Thymus (tissue), 11 donors: Measurements from ENCODE around the gene TMEM88. TPM values are rescaled to one million over a fixed set of nuclear protein-coding genes. Genes with fewer than 3 reads are reported as not detected.

Experiments used
- DNase-seq, 9 donors: peaks; one replicate each; pipeline ENCODE4 v3.0.0-alpha.2; 2013; ENCODE audit warnings: low spot score in 9 of 9, low read depth in 6 of 9, missing footprints in 1 of 9
- H3K27ac ChIP-seq, 2 donors: one replicate each; pipeline ENCODE4 v1.5.1; 2013; ENCODE audit warnings: control low read depth in 1 of 2, low read depth in 1 of 2, low read length in 1 of 2, mild to moderate bottlenecking in 1 of 2, moderate library complexity in 1 of 2
- H3K27me3 ChIP-seq, 2 donors: one replicate each; pipeline ENCODE4 v1.5.1; 2013; ENCODE audit warnings: low read length in 1 of 2; ENCODE audit not compliant: control insufficient read depth in 2 of 2, insufficient read depth in 1 of 2
- H3K36me3 ChIP-seq, 2 donors: one replicate each; pipeline ENCODE4 v1.5.1; 2013; ENCODE audit warnings: low read length in 1 of 2, mild to moderate bottlenecking in 1 of 2, moderate library complexity in 1 of 2; ENCODE audit not compliant: control insufficient read depth in 2 of 2, insufficient read depth in 2 of 2
- H3K4me1 ChIP-seq, 2 donors: one replicate each; pipeline ENCODE4 v1.5.1; 2013; ENCODE audit warnings: low read length in 2 of 2; ENCODE audit not compliant: control insufficient read depth in 2 of 2, insufficient read depth in 2 of 2
- H3K4me3 ChIP-seq, 2 donors: one replicate each; pipeline ENCODE4 v1.5.1; 2013; ENCODE audit warnings: low read length in 2 of 2, control low read depth in 1 of 2, mild to moderate bottlenecking in 1 of 2
- H3K9me3 ChIP-seq, 2 donors: one replicate each; pipeline ENCODE4 v1.5.1; 2013; ENCODE audit warnings: low read length in 1 of 2, mild to moderate bottlenecking in 1 of 2; ENCODE audit not compliant: control insufficient read depth in 2 of 2, insufficient read depth in 1 of 2
- WGBS: extraction: QIAGEN DNeasy Blood & Tissue Kit; methylation state at CpG from one replicate; pipeline ENCODE4 v1.1.7; 2013; 5-methylcytosine and 5-hydroxymethylcytosine counted together
- polyA plus RNA-seq: library from polyadenylated mRNA; stranded (reverse); fragments of 200-250 nt; gene quantifications from one replicate; pipeline ENCODE4 v1.2.3, GENCODE V29; 2013
- total RNA-seq: library from RNA; stranded (reverse); fragments of 120-200 nt; gene quantifications from one replicate; pipeline ENCODE4 v1.2.4, GENCODE V29; 2013
- donor health status: healthy.

Gene TMEM88
- total and polyA plus RNA-seq, 2 donors, result 1.6 to 29.1 TPM

DNA sequence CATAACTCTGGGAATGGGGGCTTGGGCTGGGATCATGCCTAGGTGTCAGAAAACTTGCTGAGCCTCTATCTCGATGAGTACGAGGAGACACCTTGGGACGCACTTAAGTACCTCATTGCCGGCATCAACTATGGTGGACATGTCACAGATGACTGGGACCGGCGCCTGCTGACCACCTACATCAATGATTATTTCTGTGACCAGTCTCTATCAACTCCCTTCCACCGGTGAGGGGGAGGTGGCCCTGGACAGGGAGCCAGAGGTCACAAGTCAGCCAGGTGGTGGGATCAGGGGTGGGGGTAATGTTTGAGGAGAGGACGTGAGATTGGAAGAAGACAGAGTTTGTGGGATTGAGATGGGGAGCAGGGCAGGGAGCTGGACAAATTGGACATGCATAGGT is 24.2 kb upstream of the TMEM88 start:
- no peaks in the 10 kb centered on the region for H3K9me3 ChIP-seq
- 95% methylated on average over 8 of the region's 8 CpGs for WGBS

DNA sequence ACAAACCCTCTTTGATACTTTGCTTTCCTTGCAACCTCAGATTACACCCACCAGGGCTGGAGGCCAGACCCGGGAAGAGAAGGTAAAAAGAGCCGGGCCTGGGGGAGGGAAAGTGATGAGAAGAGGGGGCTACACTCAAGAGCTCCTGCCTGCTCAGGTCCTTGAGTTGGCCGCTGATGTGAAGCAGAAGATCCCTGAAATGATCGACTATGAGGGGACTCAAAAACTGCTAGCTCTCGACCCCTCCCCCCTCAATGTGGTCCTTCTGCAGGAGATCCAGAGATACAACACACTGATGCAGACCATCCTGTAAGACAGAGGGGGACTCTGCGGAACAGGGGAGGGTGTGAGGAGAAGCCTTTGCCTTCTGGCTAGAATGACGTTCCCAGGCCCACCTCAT is 23.6 kb upstream of the TMEM88 start:
- no peaks in the 10 kb centered on the region for H3K36me3 ChIP-seq
- H3K27me3 ChIP-seq, result peaks cover 0 to 2% of the 10 kb centered on the region in 2 donors
- H3K4me1 ChIP-seq, result peaks cover 3 to 27% of the 10 kb centered on the region in 2 donors
- no peaks in the 10 kb centered on the region for H3K9me3 ChIP-seq
- WGBS, result 94% methylated on average over 7 of the region's 7 CpGs
- no peak overlapping the region for H3K27ac ChIP-seq
- H3K4me3 ChIP-seq, result no peak overlapping the region
- DNase-seq, result no peak

More for the DNA sequence above, 24.2 kb upstream of the TMEM88 start:
- Histone ChIP-seq H3K27me3 (peaks cover 0 to 2% of the 10 kb centered on the region in 2 donors), H3K4me3 (no peak overlapping the region), H3K36me3 (no peaks in the 10 kb centered on the region), H3K4me1 (peaks cover 3 to 23% of the 10 kb centered on the region in 2 donors), H3K27ac (no peak overlapping the region)
- no peak for DNase-seq

DNA sequence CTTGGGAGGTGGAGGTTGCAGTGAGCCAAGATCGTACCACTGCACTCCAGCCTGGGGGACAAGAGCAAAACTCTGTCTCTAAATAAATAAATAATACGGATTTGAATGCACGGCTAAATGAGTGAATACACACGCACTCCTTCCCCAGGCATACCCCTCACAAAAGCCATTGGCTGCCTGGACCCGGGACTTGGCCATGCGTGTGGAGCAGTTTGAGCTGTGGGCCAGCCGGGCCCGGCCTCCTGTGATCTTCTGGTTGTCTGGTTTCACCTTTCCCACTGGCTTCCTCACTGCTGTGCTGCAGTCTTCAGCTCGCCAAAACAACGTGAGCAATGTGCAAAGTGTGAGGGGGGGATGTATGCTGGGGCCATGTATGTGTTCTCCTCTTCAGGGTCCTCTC is 22.4 kb upstream of the TMEM88 start:
- Histone ChIP-seq H3K9me3 (no peaks in the 10 kb centered on the region), H3K4me3 (no peak overlapping the region), H3K27ac (no peak overlapping the region), H3K4me1 (peaks cover 10 to 39% of the 10 kb centered on the region in 2 donors), H3K27me3 (peaks cover 0 to 2% of the 10 kb centered on the region in 2 donors), H3K36me3 (no peaks in the 10 kb centered on the region)
- no peak for DNase-seq
- WGBS, result 93% methylated on average over 10 of the region's 10 CpGs

DNA sequence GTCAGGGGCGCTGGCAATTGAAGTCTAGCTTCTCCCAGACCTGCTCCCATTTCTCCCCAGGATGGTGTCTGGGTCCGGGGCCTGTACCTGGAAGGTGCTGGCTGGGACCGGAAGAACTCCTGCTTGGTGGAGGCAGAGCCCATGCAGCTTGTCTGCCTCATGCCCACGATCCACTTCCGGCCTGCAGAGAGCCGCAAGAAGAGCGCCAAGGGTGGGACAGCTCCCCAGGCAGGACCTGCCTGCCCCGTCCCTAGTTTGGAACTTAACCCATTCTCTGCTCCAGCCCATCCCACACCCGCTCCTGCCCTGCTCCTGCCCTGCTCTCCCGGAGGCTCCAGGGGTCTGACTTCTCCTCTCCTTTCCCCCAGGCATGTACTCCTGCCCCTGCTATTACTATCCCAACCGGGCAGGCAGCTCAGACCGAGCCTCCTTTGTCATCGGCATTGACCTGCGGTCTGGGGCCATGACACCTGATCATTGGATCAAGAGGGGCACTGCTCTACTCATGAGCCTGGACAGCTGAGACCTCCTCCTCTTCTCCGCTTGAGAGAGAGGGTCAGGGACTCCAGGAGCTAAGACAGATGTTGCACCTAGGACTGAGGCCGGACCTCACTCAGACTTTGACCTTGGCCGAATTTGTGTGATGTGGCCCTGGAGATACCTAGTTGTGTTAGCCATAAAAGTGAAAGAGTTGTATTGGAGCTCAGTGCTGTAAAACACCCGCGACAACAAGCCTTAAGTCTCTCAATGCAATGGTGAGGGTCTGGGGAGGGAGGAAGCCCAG is 21.7 kb upstream of the TMEM88 start:
- Histone ChIP-seq H3K4me3 (peak overlapping the region; percentile 82 to 94), H3K27me3 (no peaks in the 10 kb centered on the region), H3K27ac (no peak overlapping the region), H3K4me1 (peaks cover 12 to 44% of the 10 kb centered on the region in 2 donors), H3K36me3 (no peaks in the 10 kb centered on the region), H3K9me3 (no peaks in the 10 kb centered on the region)
- no peak for DNase-seq
- 68% methylated on average over 19 of the region's 19 CpGs for WGBS

DNA sequence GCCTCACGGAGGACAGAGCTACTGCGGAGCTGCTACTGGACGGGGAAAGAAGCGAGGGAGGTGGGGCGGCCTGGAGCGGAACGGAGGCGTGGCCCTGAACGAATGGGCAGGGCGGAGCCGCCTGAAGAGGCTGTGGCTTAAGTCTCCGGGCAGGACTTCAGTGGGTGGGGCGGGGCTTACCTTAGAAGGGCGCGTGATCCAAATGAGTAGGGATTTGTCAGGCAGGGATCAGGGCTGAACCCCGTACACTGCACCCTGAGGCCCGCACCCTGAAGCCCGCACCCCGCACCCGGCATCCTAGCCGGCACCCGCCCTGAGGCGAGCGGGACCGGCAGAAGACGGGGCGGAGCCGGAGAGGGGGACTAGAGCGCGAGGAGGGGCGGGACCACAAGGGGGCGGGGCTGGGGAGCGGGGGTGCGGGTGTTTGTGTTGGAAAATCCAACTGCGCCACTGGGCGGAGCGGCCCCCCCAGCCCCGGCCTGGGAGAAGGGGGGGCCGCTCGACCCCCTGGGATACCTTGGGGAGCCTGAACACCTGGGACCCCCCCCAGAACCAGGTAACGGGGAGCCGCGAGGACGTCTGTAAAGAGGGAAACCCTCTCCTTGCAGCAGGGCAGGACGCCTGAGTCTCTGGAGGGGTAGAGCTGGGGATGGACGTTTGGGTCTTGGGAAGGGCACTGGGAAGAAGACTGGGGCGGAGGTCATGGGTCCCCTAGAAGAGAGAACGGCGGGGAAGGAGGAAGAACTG is 20.9 kb upstream of the TMEM88 start, which contains the start of gene KDM6B:
Gene KDM6B, plus strand, starts transcription at position 423 of the 747 bp plus-strand sequence. CDS start 11,338 bp downstream, outside the sequence.
- Histone ChIP-seq H3K4me3 (peak within 1 kb of the TSS; percentile 82 to 94), H3K27me3 (no peaks in the 10 kb centered on the region), H3K36me3 (peaks cover 0 to 3% of the 10 kb centered on the region in 2 donors), H3K27ac (peak within 1 kb of the TSS; percentile 96 to 100), H3K4me1 (peaks cover 18 to 52% of the 10 kb centered on the region in 2 donors), H3K9me3 (no peaks in the 10 kb centered on the region)
- under 1% methylated on average over 49 of the region's 49 CpGs for WGBS
- peak in 8 of 9 donors; percentile 77 to 94 (median 84) for DNase-seq

DNA sequence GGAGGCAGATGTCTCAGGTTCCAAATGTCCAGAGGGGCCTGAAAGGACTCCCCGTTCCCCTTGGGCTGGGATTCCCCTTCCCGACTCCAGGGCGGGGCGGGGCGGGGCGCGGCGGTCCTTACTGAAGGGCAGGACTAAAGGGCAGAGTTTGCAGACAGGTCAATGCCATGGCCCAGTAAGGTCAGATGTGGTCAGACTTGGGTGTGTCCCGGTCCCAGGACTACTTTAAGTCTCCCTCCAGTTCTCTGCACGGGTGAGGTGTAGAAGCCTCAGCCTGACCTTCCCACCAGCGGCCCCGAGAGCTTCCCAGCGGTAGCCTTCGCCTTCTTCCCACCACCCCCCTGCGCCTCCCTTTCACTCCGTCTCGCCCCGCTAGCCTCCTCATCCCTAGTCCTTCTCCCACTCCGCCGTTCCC is 20.3 kb upstream of the TMEM88 start:
- under 1% methylated on average over 20 of the region's 20 CpGs for WGBS
- peaks cover 24 to 57% of the 10 kb centered on the region in 2 donors for H3K4me1 ChIP-seq

DNA sequence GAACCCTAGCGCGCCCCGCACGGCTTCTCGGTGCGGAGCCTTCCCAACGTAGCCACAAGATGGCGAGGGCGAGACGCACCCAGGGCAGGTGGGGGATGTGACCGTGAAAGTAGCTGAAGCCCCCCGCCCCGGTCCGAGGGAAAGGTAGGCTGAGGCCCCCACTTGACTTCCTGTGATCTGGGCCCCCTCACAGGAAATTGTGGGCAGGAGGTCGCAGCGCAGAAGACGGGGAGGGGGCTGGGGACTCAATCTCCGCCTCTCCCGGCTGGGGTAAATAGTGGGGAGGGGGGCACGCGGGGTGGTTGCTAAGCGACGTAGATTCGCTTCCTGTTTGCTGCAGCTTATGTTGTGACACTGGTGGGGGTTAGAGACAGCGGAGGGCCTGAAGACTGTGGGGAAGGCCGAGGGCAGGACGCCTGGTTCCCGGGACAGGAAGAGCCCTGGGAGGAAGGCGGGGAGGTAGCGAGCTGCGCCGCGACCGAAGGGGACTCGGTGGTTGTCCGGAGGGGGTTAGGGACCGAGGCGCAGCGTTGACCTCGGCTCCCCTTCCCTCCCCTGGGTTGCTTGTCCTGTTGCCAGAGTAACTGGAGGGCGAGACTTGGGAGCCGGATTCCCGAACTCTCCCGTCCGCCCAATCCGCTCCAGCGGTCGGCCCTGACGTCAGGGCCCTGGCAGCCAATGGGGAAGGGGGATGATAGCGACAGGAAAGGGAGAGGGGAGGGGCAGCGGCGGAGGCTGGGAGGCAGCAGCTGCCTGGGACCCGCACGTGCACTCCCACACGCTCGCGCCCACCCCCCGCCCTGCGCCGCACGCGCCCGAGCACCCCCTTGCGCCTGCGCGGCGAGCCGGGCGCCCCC is 19.7 kb upstream of the TMEM88 start:
- WGBS, result under 1% methylated on average over 69 of the region's 69 CpGs
- H3K27ac ChIP-seq, result peak overlapping the region; percentile 96 to 100
- peak in 8 of 9 donors; percentile 91 to 98 (median 96) for DNase-seq
- peaks cover 29 to 64% of the 10 kb centered on the region in 2 donors for H3K4me1 ChIP-seq
- H3K27me3 ChIP-seq, result no peaks in the 10 kb centered on the region
- peaks cover 0 to 15% of the 10 kb centered on the region in 2 donors for H3K36me3 ChIP-seq
- no peaks in the 10 kb centered on the region for H3K9me3 ChIP-seq
- peak overlapping the region; percentile 82 to 94 for H3K4me3 ChIP-seq

More for the DNA sequence above, 20.3 kb upstream of the TMEM88 start:
- no peak for DNase-seq
- peak overlapping the region; percentile 82 to 94 for H3K4me3 ChIP-seq
- H3K27ac ChIP-seq, result peak overlapping the region; percentile 96 to 100
- H3K36me3 ChIP-seq, result peaks cover 0 to 9% of the 10 kb centered on the region in 2 donors
- H3K9me3 ChIP-seq, result no peaks in the 10 kb centered on the region
- H3K27me3 ChIP-seq, result no peaks in the 10 kb centered on the region

DNA sequence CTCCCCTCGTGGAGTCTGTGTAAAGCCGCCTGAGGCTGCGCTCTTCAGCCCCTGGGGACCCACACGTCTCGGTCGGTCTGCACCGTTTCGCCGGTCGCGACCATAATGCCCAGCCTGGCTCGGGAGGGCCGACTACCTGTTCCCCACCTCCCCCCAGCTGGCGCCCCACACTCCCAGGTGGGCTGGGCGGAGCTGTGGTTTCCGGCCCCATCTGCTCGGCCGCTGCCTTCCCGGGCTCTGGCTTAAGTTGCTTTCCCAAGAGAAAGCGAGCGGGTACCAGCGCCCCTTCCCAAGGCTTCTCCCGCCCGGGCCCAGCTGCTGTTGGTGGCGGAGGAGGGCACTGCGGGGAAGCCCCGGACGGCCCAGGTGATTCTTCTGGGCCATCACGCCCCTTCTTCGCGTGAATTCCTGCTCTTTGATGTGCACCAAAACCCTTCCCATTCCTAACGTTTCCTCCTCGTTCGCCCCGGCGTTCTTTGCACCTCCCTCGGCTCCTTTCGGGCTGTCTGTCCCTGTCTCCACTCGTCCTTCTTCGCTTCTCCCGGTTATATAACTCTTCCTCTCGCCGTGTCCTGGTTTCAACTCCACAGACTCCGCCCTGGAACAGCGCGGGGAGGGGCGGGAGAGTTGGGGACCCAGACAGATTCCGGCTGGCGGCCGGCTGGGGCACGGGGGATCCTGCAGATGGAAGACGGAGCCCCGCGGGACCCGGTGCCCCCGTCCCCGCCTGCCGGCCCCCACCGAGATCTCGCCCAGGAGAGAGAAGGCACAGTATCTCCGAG is 18.9 kb upstream of the TMEM88 start:
- Histone ChIP-seq H3K27ac (peak overlapping the region; percentile 96 to 100), H3K4me1 (peaks cover 36 to 72% of the 10 kb centered on the region in 2 donors), H3K27me3 (no peaks in the 10 kb centered on the region), H3K9me3 (no peaks in the 10 kb centered on the region), H3K36me3 (peaks cover 0 to 23% of the 10 kb centered on the region in 2 donors), H3K4me3 (peak overlapping the region; percentile 82 to 94)
- under 1% methylated on average over 61 of the region's 61 CpGs for WGBS
- DNase-seq, result peak in 1 of 9 donors; percentile 52
